Measurements from ENCODE around the gene MAPK6.

The MAPK6 gene

DNA sequence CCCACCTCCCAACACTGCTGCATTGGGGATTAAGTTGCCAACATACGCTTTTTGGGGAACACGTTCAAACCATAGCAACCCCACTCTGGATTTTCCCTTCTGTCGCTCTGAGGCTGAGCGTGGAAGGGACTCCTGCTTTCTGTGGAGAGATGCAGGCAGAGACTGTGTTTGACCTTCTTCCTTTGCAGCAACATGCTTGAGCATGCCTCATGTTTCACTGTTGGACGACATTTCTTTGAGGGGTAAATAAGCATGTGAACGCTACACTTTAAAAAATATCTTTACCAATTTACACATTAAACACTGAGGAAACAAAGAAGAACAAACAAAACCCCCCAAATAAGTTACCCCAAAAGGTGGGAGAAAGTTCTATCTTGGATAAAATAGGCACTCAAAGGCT lies 14.2 kb upstream of the MAPK6 start:
- no peak for FAIRE-seq
- DNase-seq (ENCODE audit: insufficient read length, low spot score) = no peak

DNA sequence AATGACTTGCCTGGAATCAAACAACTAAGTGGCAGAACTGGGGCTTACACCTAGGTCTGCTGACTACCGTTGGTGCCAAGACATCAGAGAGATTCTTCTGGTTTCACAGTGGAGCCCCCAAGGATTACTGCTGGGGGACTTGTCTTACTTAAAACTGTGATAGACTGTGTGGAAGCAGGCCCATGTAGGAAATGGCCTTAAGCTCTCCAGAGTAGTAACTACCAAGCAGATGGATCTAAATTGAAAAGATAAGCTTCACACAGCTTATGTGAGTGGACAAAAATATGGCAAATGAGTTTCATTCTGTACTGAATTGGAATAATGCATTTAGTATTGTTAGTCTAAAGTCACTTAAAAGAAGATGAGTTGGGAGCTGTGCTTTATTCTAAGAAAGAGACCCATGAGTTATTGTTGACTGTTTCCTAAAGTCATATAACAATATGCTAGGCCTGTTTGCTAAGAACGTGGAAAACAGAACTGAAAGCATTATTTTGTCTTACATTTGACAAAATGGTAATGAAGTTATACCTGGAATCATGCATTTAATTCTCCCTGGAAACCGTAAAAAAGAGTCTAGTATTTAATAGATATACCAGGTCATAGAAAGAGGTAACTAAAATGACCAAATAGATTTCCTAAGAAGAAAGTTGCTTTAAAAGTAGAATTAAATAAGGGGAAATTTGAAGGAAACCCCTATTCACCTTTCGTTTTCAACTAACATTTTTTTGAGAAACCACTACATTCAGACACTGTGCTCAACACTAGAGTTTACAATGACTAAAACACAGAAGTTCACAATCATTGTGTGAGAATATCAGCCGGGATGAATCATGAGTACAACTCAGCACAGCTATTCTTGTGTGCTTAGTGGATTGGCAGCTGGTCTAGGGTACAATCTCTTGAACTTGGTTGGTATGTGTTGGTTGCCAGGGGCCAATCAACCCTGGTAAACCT lies 13.0 kb upstream of the MAPK6 start:
- no peak for FAIRE-seq
- no peak for DNase-seq (ENCODE audit: insufficient read length, low spot score)
- no peak for TF ChIP-seq POLR2A (IDR thresholded peaks at IDR 0.05; ENCODE audit: low read depth, low read length)

More for the DNA sequence above, 14.2 kb upstream of the MAPK6 start:
- no peak for TF ChIP-seq POLR2A (IDR thresholded peaks at IDR 0.05; ENCODE audit: low read depth, low read length)

DNA sequence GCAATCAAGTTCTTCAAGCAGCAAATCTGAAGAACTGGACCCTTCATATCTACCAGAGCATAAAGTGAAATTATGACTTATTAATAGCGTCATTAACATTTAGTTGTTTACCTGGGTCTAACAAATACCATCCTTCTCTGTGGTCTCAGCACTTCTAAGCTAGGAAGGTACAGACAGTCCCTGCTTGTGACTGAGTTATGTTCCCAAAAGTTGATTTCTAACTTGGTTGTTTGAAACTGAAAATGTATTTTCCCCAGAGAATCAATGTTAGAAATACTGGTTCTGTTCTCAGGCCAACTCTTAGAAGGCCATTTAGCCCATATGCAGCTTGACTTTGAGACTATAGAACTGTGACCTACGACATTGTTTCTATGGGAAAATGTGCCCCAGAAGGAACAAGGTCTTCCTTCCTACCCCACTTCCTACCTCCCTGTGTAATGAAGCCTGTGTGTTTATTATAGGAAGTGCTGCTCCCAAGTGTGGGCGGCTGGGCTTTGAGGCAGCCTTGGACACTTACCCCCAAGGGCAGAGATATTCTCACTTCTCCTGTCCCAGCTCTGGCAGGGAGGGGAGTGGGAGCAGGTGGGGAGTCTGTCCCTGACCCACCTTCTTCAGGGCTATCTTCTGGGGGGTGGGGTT lies 12.2 kb upstream of the MAPK6 start:
- FAIRE-seq (no peak), DNase-seq (ENCODE audit: insufficient read length, low spot score) (no peak)
- TF ChIP-seq POLR2A (IDR thresholded peaks at IDR 0.05; ENCODE audit: low read depth, low read length) = no peak

DNA sequence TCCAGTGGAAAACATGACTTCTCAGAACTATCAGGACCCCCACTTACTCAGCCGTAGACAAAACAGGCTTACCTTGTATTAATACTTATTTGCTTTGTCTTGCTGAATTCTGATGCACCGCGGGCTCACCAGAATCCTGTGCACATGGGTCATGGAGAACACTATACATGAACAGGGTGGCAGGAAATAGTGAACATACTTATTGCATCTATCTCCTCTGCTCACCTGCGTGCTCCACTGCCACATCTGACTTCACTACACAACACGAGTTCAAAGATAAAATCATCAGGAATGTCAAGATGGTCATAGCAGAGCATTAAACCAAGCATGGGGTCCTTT lies 10.7 kb upstream of the MAPK6 start:
- DNase-seq (ENCODE audit: insufficient read length, low spot score) = no peak
- FAIRE-seq = no peak
- TF ChIP-seq POLR2A (IDR thresholded peaks at IDR 0.05; ENCODE audit: low read depth, low read length) = no peak

DNA sequence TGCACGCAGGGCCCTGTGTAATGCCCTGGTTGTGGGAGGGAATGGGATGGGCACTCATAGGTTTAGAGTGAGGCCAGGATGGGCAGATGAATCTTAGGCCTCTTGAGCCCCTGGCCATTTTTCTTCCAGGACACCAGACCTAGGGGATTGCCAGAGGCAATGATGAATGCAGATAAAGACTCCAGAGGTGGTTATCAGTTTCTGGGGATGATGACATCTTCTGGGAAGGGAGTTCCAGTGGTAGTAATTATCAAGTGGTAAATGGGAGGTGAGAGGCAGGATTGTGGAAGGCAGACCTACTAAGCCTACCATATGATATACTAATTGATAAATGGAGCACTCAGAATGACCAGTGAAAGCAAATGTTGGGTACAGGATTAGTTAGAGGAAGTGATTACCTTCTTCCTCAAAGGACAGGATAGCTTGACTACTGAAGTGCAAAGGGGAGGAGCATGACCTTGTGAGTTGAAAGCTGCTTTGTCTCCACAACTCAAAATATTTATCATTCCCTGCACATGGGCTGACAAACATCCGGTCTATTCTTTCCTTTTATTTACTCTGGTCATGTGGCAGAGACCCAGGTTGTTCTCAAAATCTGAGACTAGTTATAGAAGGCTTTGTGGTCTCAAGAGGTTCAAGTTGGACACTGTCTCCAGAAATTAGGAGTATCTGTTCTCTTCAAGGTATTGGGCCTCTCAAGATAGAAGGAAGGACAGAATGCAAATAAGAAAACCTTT lies 10.2 kb upstream of the MAPK6 start:
- FAIRE-seq (no peak), DNase-seq (ENCODE audit: insufficient read length, low spot score) (no peak)
- no peak for TF ChIP-seq POLR2A (IDR thresholded peaks at IDR 0.05; ENCODE audit: low read depth, low read length)

DNA sequence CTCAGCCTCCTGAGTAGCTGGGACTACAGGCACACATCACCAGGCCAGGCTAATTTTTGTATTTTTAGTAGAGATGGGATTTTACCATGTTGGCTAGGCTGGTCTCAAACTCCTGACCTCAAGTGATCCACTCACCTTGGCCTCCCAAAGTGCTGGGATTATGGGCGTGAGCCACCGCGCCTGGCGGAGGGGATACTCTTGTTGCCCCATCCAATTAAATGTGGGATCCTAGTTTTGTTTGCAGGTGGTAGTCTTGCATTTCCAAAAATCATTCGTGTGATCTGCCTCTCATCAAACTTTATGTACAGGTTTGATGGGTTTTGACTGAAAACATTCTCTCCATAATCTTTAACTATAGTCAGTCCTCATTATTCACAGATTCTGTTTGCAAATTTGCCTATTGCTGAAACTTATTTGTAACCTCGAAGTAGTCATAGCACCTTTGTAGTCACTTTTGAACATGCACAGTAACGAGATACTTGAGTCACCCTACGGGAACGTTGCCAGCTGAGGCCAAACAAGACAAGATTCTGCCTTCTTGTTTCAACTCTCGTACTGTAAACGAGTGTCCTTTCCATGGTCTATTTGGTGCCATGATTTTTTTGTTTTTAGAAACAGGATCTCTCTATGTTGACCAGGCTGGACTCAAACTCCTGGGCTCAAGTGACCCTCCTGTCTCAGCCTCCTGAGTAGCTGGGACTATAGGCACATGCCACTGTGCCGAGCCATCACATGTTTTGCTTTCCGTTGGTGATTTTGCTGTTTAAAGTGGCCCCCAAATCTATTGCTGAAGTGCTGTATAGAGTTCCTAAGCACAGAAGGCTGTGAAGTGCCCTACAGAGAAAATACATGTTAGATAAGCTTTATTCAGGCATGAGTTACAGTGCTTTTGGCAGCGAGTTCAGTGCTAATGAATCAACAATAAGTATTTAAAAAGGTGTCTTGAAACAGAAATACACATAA lies 8.1 kb upstream of the MAPK6 start:
- DNase-seq (ENCODE audit: insufficient read length, low spot score) = no peak
- FAIRE-seq = peak; percentile 70
- TF ChIP-seq POLR2A (IDR thresholded peaks at IDR 0.05; ENCODE audit: low read depth, low read length) = no peak

DNA sequence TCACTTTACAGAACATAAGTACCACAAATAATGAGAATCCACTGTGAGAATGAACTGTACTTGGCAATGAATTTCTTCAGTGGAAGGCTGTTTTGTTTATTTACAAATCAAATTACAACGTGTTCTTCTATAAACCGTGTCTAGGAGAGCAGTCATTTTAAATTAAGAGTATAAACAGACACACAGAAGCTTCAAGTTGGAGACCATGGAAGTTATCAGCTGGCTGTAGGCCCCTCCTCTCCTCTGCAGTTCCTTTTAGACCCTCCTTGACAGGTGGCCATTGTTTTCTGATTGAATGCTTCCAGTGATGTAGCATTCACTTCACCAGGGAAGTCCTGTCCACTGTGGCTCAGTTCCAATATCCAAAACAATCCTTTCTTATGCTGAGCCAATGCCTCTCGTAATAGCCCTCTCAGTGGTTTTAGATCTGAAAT lies 7.3 kb upstream of the MAPK6 start:
- FAIRE-seq (no peak), DNase-seq (ENCODE audit: insufficient read length, low spot score) (no peak)
- no peak for TF ChIP-seq POLR2A (IDR thresholded peaks at IDR 0.05; ENCODE audit: low read depth, low read length)

DNA sequence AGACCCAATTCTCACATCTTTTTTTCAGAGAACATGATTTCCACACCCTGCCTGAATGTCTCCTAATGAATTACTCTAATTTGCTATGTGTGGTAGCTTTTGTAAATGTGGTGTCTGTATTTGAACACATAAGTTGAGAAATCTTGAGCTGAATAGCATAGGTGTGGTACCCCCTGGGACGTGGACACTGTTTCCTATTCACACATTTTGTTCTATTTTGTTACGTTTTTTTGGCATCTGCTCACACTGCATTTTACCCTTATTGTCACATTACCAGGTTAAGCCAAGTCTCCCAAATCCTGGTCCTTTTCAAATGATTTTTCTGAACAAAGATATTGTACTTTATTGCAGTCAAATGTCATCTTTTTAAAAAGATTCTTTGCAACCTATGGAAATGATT lies 6.8 kb upstream of the MAPK6 start:
- DNase-seq (ENCODE audit: insufficient read length, low spot score) (no peak), FAIRE-seq (no peak)
- TF ChIP-seq POLR2A (IDR thresholded peaks at IDR 0.05; ENCODE audit: low read depth, low read length) = no peak

DNA sequence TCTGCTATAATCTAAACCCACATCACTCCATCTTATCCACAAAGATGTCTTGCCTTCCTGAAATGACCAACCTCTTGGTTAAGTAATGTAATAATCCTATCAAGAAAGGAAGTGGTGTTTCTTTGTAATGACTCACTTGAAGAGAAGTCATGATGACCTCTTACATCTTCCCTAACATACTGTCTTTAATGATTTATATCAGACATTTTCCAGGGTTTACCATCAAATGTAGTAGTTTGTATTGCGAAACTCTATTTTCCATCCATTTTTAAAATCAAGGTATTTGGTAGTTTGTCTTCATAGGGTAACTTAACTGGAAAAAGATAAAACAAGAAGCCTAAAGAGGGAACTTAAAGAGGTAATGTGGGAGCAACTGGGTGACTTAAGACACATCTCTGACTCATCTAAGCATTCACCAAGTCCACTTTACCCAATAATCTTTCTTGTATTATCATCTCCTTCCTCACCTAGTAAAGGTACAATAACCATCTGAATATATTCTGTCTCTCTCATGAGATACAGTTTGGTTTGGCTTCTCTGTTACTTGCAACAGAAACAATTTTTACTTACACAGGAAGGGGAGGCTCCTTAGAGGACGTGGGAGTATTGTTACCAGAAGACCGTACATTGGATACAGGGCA lies 5.7 kb upstream of the MAPK6 start:
- FAIRE-seq (no peak), DNase-seq (ENCODE audit: insufficient read length, low spot score) (no peak)
- TF ChIP-seq POLR2A (IDR thresholded peaks at IDR 0.05; ENCODE audit: low read depth, low read length) = no peak

DNA sequence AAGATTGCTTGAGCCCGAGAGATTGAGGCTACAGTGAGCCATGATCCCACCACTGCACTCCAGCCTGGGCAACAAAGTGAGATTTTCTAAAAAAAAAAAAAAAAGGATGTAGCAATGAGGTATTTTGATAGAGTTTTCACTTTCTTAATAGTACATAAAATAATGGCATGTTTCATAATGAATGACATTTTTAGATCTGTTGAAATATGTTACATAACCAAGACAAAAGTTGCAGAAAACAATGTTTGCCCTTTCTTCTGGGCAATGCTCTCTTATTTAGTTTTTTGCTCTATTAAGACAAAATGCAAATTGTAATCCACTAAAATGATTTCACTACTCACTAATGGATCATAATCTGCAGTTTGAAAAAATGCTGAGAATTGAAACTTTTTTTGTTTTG lies 4.4 kb upstream of the MAPK6 start:
- FAIRE-seq (no peak), DNase-seq (ENCODE audit: insufficient read length, low spot score) (no peak)
- TF ChIP-seq POLR2A (IDR thresholded peaks at IDR 0.05; ENCODE audit: low read depth, low read length) = no peak

DNA sequence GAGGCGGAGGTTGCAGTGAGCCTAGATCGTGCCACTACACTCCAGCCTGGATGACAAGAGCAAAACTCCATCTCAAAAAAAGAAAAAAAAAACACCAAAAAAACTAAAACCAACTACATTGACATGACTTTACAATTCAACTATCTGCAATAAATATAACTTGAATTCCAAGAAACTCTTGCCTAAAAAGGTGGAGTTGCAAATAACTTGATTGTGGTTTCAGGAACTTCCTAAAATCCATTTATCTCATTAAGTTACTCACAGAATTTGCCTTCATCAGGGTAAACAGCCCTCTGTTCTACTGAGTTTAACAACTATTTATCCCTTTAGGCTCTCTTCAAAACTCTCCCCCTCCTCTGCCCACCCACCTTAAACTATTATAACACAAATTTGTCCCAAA lies 2.7 kb upstream of the MAPK6 start:
- DNase-seq (ENCODE audit: insufficient read length, low spot score) = no peak
- TF ChIP-seq POLR2A (IDR thresholded peaks at IDR 0.05; ENCODE audit: low read depth, low read length) = no peak
- FAIRE-seq = no peak

DNA sequence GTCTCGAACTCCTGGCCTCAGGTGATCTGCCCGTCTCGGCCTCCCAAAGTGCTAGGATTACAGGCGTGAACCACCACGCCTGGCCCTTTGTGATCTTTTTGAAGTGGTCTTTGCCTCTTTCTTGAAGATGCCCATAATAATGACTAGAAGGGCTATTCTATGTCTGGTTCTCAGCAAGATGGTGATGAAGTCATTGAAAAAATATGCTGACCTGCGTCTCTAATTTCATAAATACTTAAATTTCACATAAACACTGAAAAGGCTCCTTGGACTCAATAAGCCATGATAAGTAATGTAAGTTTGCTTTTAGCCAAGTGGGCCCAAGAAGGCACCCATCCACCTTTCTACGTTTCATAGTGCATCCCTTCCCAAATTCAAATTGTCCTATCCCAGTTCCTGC lies 775 bp upstream of the MAPK6 start:
- no peak for DNase-seq (ENCODE audit: insufficient read length, low spot score)
- FAIRE-seq = no peak
- no peak for TF ChIP-seq POLR2A (IDR thresholded peaks at IDR 0.05; ENCODE audit: low read depth, low read length)
